AG09309 (cell line): ENCODE measurements around the gene RPL4.

Experiments
- DNase-seq: peaks from one replicate; pipeline ENCODE4 v3.0.0-alpha.2; 2010; ENCODE audit warnings: low read depth
- H3K4me3 ChIP-seq: 2 replicates; pipeline ENCODE4 v1.5.1; 2011; ENCODE audit warnings: mild to moderate bottlenecking, low read depth, low read length, moderate library complexity; ENCODE audit not compliant: control insufficient read depth
- TF ChIP-seq, protein P1 (sequence below): IDR thresholded peaks from 2 replicates; pipeline ENCODE4 v1.5.1; 2011; ENCODE audit warnings: mild to moderate bottlenecking, low read depth, low read length, inconsistent platforms; ENCODE audit not compliant: insufficient read depth, control insufficient read depth; ENCODE audit errors: missing control alignments

RPL4 gene

DNA sequence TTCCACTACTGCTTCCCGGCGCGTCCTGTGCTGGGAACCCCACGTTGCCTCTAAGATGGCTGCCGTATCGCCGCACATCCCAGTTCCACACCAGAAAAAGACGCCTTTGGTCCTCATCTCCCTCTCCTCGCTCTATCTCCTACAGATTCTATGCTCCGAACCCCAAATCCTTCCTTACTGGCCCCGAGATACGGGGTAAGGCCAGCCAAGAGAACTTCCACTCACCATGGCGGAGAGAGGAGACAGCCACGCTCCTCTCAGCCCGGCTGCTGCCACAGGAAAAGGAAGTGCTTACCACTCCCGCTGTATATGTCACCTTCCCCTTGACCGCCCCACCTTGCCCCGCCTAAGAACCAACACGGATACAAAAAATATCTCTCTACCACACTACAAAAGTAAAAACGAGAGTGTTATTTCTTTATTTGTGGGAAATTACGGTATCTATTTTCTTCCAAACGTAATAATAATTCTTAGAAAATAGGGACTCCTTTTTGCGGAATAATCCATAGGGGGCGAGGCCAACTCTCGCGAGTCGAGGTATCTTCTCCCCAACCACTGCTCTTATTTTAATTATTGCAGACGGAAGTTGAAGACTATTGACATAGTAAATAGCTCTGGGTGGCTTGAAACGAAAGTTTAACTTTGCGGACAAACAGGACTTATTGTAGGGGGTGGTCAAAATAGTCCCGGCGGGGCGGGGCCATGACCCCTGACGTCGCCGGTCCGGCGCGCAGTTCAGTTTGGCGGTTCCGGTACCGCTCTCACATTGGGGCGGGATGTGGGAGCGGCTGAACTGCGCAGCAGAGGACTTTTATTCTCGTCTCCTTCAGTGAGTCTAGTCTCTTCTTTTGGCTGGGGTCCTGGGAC, at the start of gene RPL4, which contains the start of gene ZWILCH:
RPL4 (minus strand) TSS at position 293 of the 867 bp plus-strand sequence; CDS start at position 228, 65 bp downstream.
ZWILCH (plus strand) TSS at position 764 of the 867 bp plus-strand sequence; CDS start at position 777, 13 bp downstream.
- H3K4me3 ChIP-seq = peak within 1 kb of the TSS; percentile 96
- TF ChIP-seq, protein P1, sequence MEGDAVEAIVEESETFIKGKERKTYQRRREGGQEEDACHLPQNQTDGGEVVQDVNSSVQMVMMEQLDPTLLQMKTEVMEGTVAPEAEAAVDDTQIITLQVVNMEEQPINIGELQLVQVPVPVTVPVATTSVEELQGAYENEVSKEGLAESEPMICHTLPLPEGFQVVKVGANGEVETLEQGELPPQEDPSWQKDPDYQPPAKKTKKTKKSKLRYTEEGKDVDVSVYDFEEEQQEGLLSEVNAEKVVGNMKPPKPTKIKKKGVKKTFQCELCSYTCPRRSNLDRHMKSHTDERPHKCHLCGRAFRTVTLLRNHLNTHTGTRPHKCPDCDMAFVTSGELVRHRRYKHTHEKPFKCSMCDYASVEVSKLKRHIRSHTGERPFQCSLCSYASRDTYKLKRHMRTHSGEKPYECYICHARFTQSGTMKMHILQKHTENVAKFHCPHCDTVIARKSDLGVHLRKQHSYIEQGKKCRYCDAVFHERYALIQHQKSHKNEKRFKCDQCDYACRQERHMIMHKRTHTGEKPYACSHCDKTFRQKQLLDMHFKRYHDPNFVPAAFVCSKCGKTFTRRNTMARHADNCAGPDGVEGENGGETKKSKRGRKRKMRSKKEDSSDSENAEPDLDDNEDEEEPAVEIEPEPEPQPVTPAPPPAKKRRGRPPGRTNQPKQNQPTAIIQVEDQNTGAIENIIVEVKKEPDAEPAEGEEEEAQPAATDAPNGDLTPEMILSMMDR = no peak
- DNase-seq = peak; percentile 76

DNA sequence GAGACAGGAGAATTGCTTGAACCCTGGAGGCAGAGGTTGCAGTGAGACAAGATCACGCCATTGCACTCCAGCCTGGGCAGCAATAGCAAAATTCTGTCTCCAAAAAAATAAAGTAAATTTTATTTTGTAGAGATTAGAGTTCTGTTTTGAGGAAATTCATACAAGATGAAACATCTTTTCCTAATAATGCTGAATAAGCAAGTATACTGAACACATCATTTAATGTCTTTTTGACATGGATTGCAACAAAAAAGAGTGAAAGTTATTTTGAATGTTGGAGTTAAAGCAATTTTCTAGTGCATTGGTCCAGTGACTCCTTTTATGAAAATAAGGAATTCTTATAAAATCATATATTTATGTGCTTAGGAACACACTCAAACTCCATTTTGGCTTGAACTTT, 40.6 kb upstream of the RPL4 start:
- H3K4me3 ChIP-seq = no peak overlapping the region
- TF ChIP-seq, protein P1 = no peak
- no peak for DNase-seq

DNA sequence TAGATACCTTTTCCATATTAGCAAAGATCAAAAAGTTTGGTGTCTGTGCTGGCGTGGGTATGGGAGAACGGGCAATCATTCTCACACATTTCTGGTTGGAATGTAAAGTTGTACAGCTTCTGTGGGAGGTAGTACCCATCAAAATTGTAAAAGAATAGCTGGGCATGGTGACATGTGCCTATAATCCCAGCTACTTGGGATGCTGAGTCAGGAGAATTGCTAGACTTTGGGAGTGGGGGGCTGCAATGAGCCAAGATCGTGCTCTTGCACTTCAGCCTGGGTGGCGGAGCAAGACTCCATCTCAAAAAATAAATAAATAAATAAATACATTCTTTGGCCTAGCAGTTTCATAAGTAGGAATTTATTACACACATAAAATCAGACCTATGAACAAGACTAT, 38.2 kb upstream of the RPL4 start:
- TF ChIP-seq, protein P1 = no peak
- no peak overlapping the region for H3K4me3 ChIP-seq
- no peak for DNase-seq

DNA sequence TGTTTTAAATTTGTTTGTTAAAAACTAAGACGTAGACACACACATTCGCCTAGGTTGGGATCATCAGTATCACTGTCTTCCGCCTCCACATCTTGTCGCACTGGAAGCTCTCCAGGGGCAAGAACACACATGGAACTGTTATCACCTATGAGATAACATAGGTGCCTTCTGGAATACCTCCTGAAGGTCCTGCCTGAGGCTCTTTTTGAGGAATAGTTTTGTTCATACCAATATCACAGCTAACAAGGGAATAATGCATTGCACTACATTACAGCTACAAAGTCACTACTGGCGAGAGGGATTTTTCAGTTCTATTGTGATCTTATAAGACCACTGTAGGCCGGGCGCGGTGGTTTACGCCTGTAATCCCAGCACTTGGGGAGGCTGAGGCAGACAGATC, 30.4 kb upstream of the RPL4 start:
- DNase-seq = no peak
- H3K4me3 ChIP-seq = no peak overlapping the region
- TF ChIP-seq, protein P1 = no peak

DNA sequence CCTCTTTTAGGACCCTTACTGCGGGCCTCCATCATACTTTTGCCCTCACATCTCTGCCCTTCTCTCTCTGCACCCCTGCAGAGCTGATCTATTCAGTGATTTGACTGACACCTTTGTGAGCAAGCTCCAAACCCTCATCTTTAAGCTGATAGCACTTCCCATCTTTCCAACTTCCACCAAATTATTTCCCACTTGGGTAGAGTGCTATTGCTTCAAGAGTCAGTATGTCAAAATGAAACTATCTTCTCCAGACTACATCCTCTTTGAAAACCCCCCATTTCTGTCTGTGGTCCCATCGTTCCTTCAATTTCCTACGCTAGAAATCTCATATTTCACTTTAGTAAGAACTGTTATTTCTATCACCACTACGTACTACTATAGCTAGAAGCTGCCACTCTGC, 20.2 kb upstream of the RPL4 start:
- H3K4me3 ChIP-seq = no peak overlapping the region
- TF ChIP-seq, protein P1 = no peak
- no peak for DNase-seq

DNA sequence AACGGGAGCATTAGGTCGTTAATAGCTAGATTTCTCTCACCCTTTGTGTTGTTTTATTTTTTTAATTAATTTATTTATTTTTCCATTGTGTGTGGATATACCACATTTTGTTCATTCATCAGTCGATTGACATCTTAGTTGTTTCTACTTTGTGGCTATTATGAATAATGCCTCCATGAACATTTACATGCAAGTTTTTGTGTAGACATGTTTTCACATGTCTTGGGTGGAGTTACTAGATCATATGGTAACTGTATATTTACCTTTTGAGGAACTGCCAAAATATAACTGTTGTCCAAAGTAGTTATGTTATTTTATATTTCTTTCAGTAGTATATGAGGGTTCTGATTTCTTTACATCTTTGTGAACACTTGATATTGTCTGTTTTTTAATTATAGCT, 19.3 kb upstream of the RPL4 start:
- no peak overlapping the region for H3K4me3 ChIP-seq
- TF ChIP-seq, protein P1 = no peak
- no peak for DNase-seq

DNA sequence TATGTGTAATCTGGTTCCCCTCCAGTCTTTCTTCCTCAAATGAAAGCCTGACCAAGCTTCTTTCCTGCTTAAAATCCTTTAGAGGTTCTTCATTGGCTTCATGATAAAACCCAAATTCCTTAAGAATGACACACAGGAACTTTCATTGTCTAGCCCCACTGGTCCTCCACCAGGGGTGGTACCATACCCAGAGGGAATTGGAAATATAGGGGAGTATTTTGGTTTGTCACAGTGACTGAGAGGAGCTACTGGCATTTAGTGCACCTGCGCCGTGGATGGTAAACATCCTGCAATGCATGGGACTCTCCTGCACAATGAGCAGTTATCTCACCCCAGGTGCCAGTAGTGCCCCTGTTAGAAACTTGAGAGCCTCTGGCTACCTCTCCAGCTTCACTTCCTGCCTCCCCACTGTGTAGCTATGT, 11.3 kb upstream of the RPL4 start:
- TF ChIP-seq, protein P1 = no peak
- DNase-seq = no peak

More for the DNA sequence above, 11.3 kb upstream of the RPL4 start:
- no peak overlapping the region for H3K4me3 ChIP-seq
